Retinal pigment epithelial cell (primary cell): ENCODE measurements around the gene LNPEP.

Source experiments
- DNase-seq: peaks from one replicate; pipeline ENCODE4 v3.0.0-alpha.2; 2010; ENCODE audit warnings: low read depth
- H3K4me3 ChIP-seq: 2 replicates; pipeline ENCODE4 v1.5.1; 2011; ENCODE audit warnings: mild to moderate bottlenecking, low read length, control low read depth, moderate library complexity
- TF ChIP-seq, protein P1 (sequence below): conservative IDR thresholded peaks from 2 replicates; pipeline ENCODE4 v1.5.1; 2011; ENCODE audit warnings: low read depth, low read length, control low read depth, inconsistent platforms

The LNPEP gene

DNA sequence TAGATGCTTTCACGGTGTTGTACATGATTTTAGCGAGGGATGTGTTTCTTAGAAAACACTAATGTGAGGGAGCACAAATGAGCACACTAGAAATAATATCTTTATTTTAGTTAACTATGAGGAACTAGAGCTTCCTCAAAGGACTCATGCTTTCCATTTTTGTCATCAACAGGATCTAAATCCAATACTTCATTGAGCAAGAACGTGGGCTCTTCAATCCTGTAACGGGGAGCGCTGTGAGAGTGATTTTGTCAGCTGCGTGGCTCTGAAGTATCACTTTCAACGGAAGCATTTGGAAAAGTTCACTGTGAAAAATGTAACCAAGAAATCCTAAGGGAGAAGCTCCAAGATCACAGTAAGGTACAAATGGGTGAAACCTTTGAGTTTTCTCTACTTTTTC is 113.3 kb downstream of the LNPEP start:
- DNase-seq: no peak
- no peak overlapping the region for H3K4me3 ChIP-seq
- TF ChIP-seq, protein P1, sequence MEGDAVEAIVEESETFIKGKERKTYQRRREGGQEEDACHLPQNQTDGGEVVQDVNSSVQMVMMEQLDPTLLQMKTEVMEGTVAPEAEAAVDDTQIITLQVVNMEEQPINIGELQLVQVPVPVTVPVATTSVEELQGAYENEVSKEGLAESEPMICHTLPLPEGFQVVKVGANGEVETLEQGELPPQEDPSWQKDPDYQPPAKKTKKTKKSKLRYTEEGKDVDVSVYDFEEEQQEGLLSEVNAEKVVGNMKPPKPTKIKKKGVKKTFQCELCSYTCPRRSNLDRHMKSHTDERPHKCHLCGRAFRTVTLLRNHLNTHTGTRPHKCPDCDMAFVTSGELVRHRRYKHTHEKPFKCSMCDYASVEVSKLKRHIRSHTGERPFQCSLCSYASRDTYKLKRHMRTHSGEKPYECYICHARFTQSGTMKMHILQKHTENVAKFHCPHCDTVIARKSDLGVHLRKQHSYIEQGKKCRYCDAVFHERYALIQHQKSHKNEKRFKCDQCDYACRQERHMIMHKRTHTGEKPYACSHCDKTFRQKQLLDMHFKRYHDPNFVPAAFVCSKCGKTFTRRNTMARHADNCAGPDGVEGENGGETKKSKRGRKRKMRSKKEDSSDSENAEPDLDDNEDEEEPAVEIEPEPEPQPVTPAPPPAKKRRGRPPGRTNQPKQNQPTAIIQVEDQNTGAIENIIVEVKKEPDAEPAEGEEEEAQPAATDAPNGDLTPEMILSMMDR: no peak

DNA sequence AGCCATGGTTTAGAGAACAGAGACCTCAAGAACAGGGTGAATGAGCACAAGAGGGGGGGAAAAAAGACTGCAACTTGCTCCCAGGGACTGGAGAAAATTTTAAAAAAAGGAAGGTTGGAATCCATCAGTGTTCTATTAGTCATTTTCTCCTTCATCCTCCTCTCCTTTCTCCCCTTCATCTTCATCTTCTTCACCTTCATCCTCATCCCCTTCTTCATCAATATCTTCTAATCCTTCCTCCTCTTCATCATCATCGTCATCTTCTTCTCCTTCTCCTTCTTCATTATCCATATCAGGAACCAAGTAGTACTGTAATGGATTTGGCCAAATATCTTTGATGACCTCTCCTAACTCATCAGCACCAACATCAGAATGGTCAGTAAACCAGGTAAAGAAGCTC is 120.4 kb downstream of the LNPEP start:
- no peak overlapping the region for H3K4me3 ChIP-seq
- TF ChIP-seq, protein P1: no peak
- DNase-seq: no peak

DNA sequence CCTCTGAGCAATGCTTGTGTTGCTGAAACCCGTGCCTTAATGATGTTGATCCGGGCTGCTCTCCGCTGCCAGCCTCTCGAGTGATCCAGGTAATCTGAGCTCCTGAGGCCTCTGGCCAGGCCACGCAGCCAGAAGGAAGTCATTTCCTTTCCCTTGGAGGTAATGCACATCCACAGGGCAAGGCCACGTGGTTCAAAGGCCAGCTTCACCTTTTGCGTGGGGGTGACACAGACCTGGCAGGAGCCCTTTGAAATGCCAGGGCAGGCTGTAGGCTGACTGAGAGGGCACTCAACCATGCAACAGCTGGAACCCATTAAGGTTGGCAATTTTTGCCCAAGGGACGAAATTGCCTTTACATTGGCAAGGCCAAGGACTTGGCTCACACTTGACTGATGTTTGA is 126.2 kb downstream of the LNPEP start:
- H3K4me3 ChIP-seq: no peak overlapping the region
- no peak for DNase-seq
- TF ChIP-seq, protein P1: no peak

DNA sequence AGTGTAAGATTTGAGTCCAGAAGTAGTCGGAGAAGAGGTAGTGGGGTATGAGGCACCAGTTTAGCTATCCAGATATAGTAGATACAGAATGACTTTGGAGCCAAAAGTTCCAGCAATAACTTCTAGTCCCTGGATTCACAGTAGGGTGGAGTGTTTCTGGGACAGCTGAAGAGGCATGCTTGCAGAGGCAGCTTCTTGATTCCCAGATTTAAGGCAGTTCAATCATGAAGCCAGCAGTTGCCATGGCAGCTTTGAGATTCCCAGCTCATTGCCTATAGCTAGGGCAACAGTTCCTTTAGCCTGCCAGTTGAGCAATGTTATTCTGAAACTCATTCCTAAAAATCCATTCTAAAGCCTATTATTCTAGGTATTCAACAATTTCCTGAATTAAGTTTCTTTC is 127.4 kb downstream of the LNPEP start:
- H3K4me3 ChIP-seq: no peak overlapping the region
- TF ChIP-seq, protein P1: no peak
- DNase-seq: no peak

DNA sequence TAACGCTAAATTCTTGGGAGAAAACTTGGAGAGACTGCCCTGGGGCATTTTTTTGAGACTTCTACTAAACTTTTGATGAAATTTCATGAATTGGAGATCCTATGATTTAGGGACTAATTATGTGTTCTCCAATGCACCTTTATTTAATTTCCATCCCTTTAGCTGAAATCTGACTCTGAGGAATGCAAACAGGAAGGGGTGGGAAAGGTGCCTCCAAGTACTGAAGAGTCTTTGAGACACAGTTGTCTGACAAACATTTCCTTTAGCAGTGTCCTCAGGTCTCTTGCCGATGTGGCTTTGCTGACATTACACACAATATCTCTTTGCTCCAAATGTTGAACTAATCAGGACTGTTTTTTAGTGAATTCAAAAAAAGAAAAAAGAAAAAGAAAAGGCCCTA is 129.6 kb downstream of the LNPEP start:
- no peak for DNase-seq
- TF ChIP-seq, protein P1: no peak
- H3K4me3 ChIP-seq: no peak overlapping the region

DNA sequence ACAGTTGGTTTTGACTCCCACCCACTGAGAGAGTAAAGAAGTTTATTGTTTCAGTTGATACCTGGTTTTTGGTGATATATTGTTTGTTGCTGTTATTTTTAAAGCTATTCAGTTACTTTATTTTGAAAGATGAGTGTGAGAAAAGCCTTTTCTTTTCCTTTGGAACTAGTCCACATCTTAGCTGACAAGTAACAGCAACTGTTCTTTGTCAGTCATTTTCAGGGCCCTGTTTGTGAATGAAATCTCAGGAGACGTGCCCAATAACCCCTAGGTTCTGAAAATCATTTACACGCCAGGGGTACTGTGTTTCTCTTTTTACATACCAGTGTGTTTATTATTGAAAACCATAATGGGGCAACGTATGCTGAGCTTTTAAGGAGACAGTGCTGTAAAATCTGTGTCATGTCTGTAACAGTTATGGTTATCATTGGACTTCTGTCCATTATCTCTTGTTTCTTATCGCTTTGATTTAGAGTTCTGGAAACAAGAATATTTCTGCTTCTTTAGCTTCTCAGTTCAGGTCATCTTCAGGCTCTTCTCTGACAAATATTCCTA is 131.5 kb downstream of the LNPEP start:
- DNase-seq: no peak
- TF ChIP-seq, protein P1: no peak
- no peak overlapping the region for H3K4me3 ChIP-seq

DNA sequence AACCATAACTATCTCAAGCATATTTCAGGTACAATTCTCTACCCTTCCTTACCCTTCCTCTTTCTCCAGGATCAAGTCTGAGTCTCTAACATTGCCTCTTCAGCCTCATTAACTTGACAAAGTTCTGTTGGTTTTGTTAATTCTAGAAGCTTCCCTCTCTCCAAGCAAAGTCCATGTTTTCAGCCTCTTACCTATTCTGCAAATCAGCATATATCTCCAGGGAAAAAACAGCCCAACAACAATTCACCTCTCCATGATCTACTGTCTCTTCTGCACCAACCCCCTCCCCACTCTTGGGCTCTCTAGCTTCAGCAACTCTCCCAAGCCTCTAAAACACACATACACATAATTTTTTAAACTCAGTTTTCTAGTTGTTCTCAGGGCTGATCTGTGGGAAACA is 134.4 kb downstream of the LNPEP start:
- TF ChIP-seq, protein P1: no peak
- DNase-seq: no peak
- no peak overlapping the region for H3K4me3 ChIP-seq
